ENCODE data around the gene STIMATE.

GRCh38 chr3:52871761-52872160, 25.6 kb downstream of the STIMATE start:
- TF ChIP-seq POLR2A (IDR thresholded peaks at IDR 0.05) (no peak), CTCF (IDR thresholded peaks at IDR 0.05) (no peak)
